ENCODE results near the gene SNX1.

SNX1 gene

DNA sequence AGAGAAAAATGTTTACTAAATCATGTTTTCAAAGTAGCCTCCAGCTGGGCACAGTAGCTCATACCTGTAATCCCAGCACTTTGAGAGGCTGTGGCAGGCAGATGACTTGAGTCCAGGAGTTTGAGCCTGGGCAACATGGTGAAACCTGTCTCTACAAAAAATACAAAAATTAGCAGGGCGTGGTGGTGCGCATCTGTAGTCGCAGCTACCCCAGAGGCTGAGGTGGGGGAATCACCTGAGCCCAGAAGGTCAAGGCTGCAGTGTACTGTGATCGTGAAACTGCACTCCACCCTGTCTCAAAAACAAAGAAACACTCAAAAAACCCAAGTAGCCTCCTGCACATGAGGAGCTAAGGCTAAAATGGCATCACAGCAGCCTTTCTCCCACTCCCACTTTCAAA is 68.7 kb downstream of the SNX1 start (continued):
- TF ChIP-seq ZNF324 (tag by site-specific recombination; IDR thresholded peaks at IDR 0.05) (no peak), TRIM28 (IDR thresholded peaks at IDR 0.05; ENCODE audit: borderline replicate concordance, low read length) (no peak), ZBTB1 (tag by site-specific recombination; IDR thresholded peaks at IDR 0.05) (no peak), ZNF560 (tag by site-specific recombination; IDR thresholded peaks at IDR 0.05; ENCODE audit: borderline replicate concordance) (no peak), GFI1B (tag by site-specific recombination; IDR thresholded peaks at IDR 0.05) (no peak)

- ChIA-PET POLR2A (interaction anchor here (0.5 kb wide), 1 partner anchor 11 kb away, joined by 5 read pairs; no protein-coding TSS in a partner anchor), CTCF (interaction anchor here (1.2 kb wide), 1 partner anchor 13 kb away, joined by 4 read pairs; no protein-coding TSS in a partner anchor)
- H3K4me1 ChIP-seq (ENCODE audit: control insufficient read depth, insufficient read depth, low read length), result no peaks in the 10 kb centered on the region; the same call in 1 of the 2 replicates
- H3K36me3 ChIP-seq (ENCODE audit: control insufficient read depth in 2 of 2, insufficient read depth in 1 of 2, low read length in 2 of 2), result peaks cover 2 to 11% of the 10 kb centered on the region in 2 experiments; a peak in 2 of 3 replicates
- H3K4me3 ChIP-seq (ENCODE audit: low read depth, low read length), result no peak overlapping the region
- TF ChIP-seq PRDM6 (tag by site-specific recombination; IDR thresholded peaks at IDR 0.05) (no peak), KLF1 (tag by site-specific recombination; IDR thresholded peaks at IDR 0.05) (peak; percentile 14; the same call in 1 of the 2 replicates), ZNF792 (tag by site-specific recombination; IDR thresholded peaks at IDR 0.05) (no peak), ZNF768 (tag by site-specific recombination; IDR thresholded peaks at IDR 0.05) (no peak), ZNF610 (tag by site-specific recombination; IDR thresholded peaks at IDR 0.05; ENCODE audit: borderline replicate concordance) (no peak), PBX3 (CRISPR knock-in tag; IDR thresholded peaks at IDR 0.05) (no peak), KLF16 (tag by site-specific recombination; IDR thresholded peaks at IDR 0.05) (no peak), ZNF776 (tag by site-specific recombination; IDR thresholded peaks at IDR 0.05; ENCODE audit: borderline replicate concordance) (no peak), ZNF530 (tag by site-specific recombination; IDR thresholded peaks at IDR 0.05; ENCODE audit: low read depth) (no peak), ZNF341 (tag by site-specific recombination; IDR thresholded peaks at IDR 0.05; ENCODE audit: low read depth) (peak; percentile 47; the same call in 1 of the 2 replicates), ZNF514 (tag by site-specific recombination; IDR thresholded peaks at IDR 0.05) (no peak), ZNF202 (tag by site-specific recombination; IDR thresholded peaks at IDR 0.05; ENCODE audit: borderline replicate concordance) (no peak)
- H3K27ac ChIP-seq (ENCODE audit: extremely low read depth, low read depth, low read length), result no peak overlapping the region
- no peaks in the 10 kb centered on the region for H3K9me3 ChIP-seq (ENCODE audit: control insufficient read depth, insufficient read depth, low read depth, low read length)
Measured at GRCh38 chr15:64166102-64166890, 70.5 kb downstream of the SNX1 start.

- H3K4me3 ChIP-seq (ENCODE audit: low read depth, low read length), result no peak overlapping the region
- ChIA-PET CTCF (no interaction called here), POLR2A (no interaction called here)
- peaks cover 0 to 22% of the 10 kb centered on the region in 2 experiments; a peak in 2 of 3 replicates for H3K36me3 ChIP-seq (ENCODE audit: control insufficient read depth in 2 of 2, insufficient read depth in 1 of 2, low read length in 2 of 2)
- no peaks in the 10 kb centered on the region for H3K9me3 ChIP-seq (ENCODE audit: control insufficient read depth, insufficient read depth, low read depth, low read length)
- no peaks in the 10 kb centered on the region; the same call in 1 of the 2 replicates for H3K4me1 ChIP-seq (ENCODE audit: control insufficient read depth, insufficient read depth, low read length)
- no peak overlapping the region for H3K27ac ChIP-seq (ENCODE audit: extremely low read depth, low read depth, low read length)
- TF ChIP-seq ZNF324 (tag by site-specific recombination; IDR thresholded peaks at IDR 0.05) (no peak), ZNF133 (tag by site-specific recombination; IDR thresholded peaks at IDR 0.05) (no peak)
- TF ChIP-seq, protein P1, sequence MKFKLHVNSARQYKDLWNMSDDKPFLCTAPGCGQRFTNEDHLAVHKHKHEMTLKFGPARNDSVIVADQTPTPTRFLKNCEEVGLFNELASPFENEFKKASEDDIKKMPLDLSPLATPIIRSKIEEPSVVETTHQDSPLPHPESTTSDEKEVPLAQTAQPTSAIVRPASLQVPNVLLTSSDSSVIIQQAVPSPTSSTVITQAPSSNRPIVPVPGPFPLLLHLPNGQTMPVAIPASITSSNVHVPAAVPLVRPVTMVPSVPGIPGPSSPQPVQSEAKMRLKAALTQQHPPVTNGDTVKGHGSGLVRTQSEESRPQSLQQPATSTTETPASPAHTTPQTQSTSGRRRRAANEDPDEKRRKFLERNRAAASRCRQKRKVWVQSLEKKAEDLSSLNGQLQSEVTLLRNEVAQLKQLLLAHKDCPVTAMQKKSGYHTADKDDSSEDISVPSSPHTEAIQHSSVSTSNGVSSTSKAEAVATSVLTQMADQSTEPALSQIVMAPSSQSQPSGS (tag by site-specific recombination; IDR thresholded peaks at IDR 0.05; ENCODE audit: low read depth), result peak; percentile 66; the same call in 1 of the 2 replicates
Measured at GRCh38 chr15:64180235-64180824, 84.5 kb downstream of the SNX1 start.

Data from HEK293 (cell line).